Activated CD8-positive, alpha-beta memory T cell treated with anti-CD3 and anti-CD28 coated beads, Interleukin-2, amount 50 U/mL, for 4 hours (primary cell): ENCODE measurements around the gene FOXD1.
"Not testable (repeated sequence)": the region's sequence is repeated elsewhere in the genome, so short reads cannot be mapped to it uniquely, and the experiment has no call there.

ENCODE experiments used
- DNase-seq: peaks from one replicate; pipeline ENCODE4 v3.0.0-alpha.2; 2020

FOXD1 gene

DNA sequence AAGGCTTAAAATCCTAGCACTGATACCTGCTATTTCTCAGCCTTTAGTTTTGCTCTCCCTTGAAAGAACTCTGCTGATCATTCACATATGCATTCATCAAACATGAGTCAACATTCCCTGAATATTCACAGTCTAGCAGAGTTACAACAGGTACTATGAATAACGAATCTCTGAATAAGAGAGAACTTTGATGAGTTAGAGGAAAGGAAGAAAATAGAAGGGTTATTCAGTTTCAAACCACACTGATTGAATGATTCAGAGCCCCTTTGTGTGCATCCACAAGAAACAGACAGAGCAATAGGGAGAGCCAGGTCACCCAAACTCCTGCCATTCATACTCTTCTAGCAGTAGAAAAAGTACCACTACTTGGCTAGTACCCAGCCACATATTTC lies 36.0 kb downstream of the FOXD1 start:
- DNase-seq, result no peak

DNA sequence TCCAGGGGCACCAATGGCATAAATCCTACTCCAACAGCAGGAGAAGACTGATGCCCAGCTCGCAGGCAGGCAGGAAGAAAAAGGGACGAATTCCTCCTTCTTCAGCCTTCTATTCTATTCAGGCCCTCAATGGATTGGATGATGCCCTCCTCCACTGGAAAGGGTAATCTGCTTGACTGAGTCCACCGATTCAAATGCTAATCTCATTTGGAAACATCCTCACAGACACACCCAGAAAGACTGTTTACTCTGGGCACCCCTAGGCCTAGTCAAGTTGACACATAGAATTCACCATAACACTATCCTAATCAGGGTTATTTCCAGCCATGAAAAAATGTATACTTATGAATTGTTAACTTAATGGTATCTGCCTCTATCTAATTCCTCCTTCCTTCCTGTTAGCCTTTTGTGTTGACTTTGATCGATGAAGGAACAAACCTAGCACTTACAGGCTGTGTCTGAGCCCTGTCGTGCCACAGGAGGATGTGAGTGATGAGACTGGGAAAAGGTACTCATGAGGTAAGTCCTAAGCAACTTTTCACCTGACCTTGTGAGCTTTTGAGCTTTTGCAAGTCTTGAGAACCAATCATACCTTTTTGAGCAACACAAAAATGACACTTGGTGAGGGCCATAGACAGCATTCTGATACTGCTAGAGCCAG lies 36.5 kb downstream of the FOXD1 start:
- no peak for DNase-seq

DNA sequence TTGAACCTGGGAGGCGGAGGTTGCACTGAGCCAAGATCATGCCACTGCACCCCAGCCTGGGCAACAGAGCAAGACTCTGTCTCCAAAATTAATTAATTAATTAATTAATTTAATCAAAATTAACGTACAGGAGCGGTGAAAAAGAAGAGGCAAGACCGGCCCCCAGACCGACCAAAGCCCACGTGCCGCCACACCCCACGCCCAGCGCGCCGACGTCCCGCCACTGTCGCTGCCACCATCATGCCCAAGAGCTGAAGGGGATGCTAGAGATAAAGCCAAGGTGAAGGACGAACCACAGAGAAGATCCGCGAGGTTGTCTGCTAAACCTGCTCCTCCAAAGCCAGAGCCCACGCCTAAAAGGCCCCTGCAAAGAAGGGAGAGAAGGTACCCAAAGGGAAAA lies 38.6 kb downstream of the FOXD1 start:
- not testable (repeated sequence) for DNase-seq

DNA sequence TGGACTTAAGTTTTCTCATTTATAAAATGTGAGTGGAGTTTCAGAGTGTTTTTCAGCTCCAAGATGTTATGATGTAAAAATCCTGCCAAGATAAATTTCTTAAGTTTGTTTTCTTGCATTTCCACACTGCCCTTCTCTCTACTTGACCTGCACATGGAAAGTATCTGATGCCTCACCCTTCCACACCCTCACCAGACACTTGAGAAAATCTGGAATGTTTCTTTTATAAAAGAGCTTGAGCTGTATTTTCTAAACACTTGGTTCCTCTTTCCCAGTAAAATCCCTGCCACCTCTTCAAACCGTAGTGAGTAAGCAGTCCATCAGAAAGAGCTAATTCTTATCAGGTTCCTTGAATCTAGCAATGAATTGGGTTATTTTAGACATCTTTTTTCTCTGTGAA lies 42.9 kb downstream of the FOXD1 start:
- no peak for DNase-seq

DNA sequence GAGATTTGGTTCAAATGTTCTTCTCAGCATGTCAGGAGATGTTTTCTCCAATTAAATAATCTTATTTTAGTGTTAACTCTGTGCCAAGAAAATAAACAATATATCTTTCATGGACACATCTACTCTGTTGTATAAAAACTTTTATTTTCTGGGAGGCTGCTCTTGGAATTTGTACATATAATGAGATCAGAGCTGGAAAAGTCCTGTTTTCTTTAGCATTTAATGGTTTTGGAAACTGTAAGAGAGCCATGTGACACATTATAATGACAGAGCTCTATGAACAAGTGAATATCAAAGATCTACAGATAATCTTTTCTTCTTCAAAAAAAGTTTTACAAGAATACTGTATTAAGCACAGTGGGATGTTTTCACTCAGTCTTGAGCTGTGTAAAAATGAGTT lies 48.8 kb downstream of the FOXD1 start:
- no peak for DNase-seq
